MM.1S (cell line): Measurements from ENCODE around the gene TMEM114.
"Not testable (repeated sequence)": the region's sequence is repeated elsewhere in the genome, so short reads cannot be mapped to it uniquely, and the experiment has no call there.

Source experiments
- DNase-seq: peaks from one replicate; pipeline ENCODE4 v3.0.0-alpha.2; 2015
- H2AFZ ChIP-seq: fragments of 300-600 bp; sonication (generic); 2 replicates; pipeline ENCODE4 v1.6.0; 2016; ENCODE audit warnings: antibody characterized with exemption, low read length
- H3F3A ChIP-seq: fragments of 300-600 bp; sonication (generic); 2 replicates; pipeline ENCODE4 v1.6.1; 2016; ENCODE audit warnings: mild to moderate bottlenecking, antibody characterized with exemption, low read length, moderate library complexity, mixed read lengths; ENCODE audit not compliant: insufficient read depth
- H3K27ac ChIP-seq: fragments of 300-600 bp; sonication (generic); 2 replicates; pipeline ENCODE4 v1.5.1; 2016; ENCODE audit warnings: mild to moderate bottlenecking, low read length
- H3K27me3 ChIP-seq: fragments of 300-600 bp; sonication (generic); replicated peaks from 2 replicates; pipeline ENCODE4 v1.6.0; 2016; ENCODE audit warnings: low read length; ENCODE audit not compliant: insufficient read depth
- H3K36me3 ChIP-seq: fragments of 300-600 bp; sonication (generic); replicated peaks from 2 replicates; pipeline ENCODE4 v1.6.1; 2016; ENCODE audit warnings: mild to moderate bottlenecking, low read length, mixed read lengths; ENCODE audit not compliant: insufficient read depth
- H3K4me1 ChIP-seq: fragments of 300-600 bp; sonication (generic); 2 replicates; pipeline ENCODE4 v1.6.1; 2016; ENCODE audit warnings: low read length, mixed read lengths
- H3K4me2 ChIP-seq: fragments of 300-600 bp; sonication (generic); 2 replicates; pipeline ENCODE4 v1.6.0; 2016; ENCODE audit warnings: low read depth, low read length
- H3K4me3 ChIP-seq: fragments of 300-600 bp; sonication (generic); 2 replicates; pipeline ENCODE4 v1.5.1; 2016; ENCODE audit warnings: low read length, mixed read lengths
- H3K79me2 ChIP-seq: fragments of 300-600 bp; sonication (generic); 2 replicates; pipeline ENCODE4 v1.6.1; 2016; ENCODE audit warnings: mixed run types, low read length, mixed read lengths
- H3K9ac ChIP-seq: fragments of 300-600 bp; sonication (generic); 2 replicates; pipeline ENCODE4 v1.6.1; 2016; ENCODE audit warnings: low read length, mixed read lengths
- H3K9me2 ChIP-seq: fragments of 300-600 bp; sonication (generic); replicated peaks from 2 replicates; pipeline ENCODE4 v1.6.1; 2016; ENCODE audit warnings: mild to moderate bottlenecking, low read length, mixed read lengths; ENCODE audit not compliant: insufficient read depth
- H3K9me3 ChIP-seq: fragments of 300-600 bp; sonication (generic); replicated peaks from 2 replicates; pipeline ENCODE4 v1.6.1; 2016; ENCODE audit warnings: mild to moderate bottlenecking, low read length, mixed read lengths; ENCODE audit not compliant: insufficient read depth
- H4K20me1 ChIP-seq: fragments of 300-600 bp; sonication (generic); 2 replicates; pipeline ENCODE4 v1.6.1; 2016; ENCODE audit warnings: mild to moderate bottlenecking, low read length, moderate library complexity, mixed read lengths; ENCODE audit not compliant: insufficient read depth
- CTCF ChIP-seq: fragments of 300-600 bp; sonication (generic); IDR thresholded peaks from 2 replicates; pipeline ENCODE4 v1.5.1; 2016; ENCODE audit warnings: antibody characterized with exemption, low read length, mixed read lengths
- EZH2 ChIP-seq: fragments of 300-600 bp; sonication (generic); optimal IDR thresholded peaks from 2 replicates; pipeline ENCODE3; 2017; ENCODE audit warnings: low read depth, mild to moderate bottlenecking, antibody characterized with exemption, low read length, mixed read lengths
- EZH2phosphoT487 ChIP-seq: fragments of 300-600 bp; sonication (generic); IDR thresholded peaks from 2 replicates; pipeline ENCODE4 v1.6.1; 2018; ENCODE audit warnings: antibody characterized with exemption, low read length

TMEM114 gene

GRCh38 chr16:8572919-8573724 is 17.2 kb downstream of the TMEM114 start:
- H3K79me2 ChIP-seq = no peaks in the 10 kb centered on the region
- no peak overlapping the region for H3K27ac ChIP-seq
- no peaks in the 10 kb centered on the region for H3K9me3 ChIP-seq
- H3K9me2 ChIP-seq = no peaks in the 10 kb centered on the region
- H3K36me3 ChIP-seq = no peaks in the 10 kb centered on the region
- TF ChIP-seq EZH2phosphoT487 = no peak
- TF ChIP-seq CTCF = peak; percentile 63
- H3K4me3 ChIP-seq = no peak overlapping the region
- H4K20me1 ChIP-seq = no peaks in the 10 kb centered on the region
- 0 out of 2 replicates have a peak, but pooled peaks cover 4% of the 10 kb centered on the region for H3K4me1 ChIP-seq
- H3K4me2 ChIP-seq = no peak overlapping the region
- no peaks in the 10 kb centered on the region for H3K27me3 ChIP-seq
- no peaks in the 10 kb centered on the region for H3F3A ChIP-seq
- no peak overlapping the region for H3K9ac ChIP-seq
- H2AFZ ChIP-seq = peak overlapping the region; percentile 63
- DNase-seq = peak; percentile 41

GRCh38 chr16:8572063-8572918 is 18.0 kb downstream of the TMEM114 start:
- H3K4me1 ChIP-seq = 0 out of 2 replicates have a peak, but pooled peaks cover 4% of the 10 kb centered on the region

GRCh38 chr16:8571061-8571596 is 19.2 kb downstream of the TMEM114 start:
- Histone ChIP-seq H3K27me3 (no peaks in the 10 kb centered on the region), H3K36me3 (no peaks in the 10 kb centered on the region), H3K79me2 (no peaks in the 10 kb centered on the region), H3K4me1 (0 out of 2 replicates have a peak, but pooled peaks cover 4% of the 10 kb centered on the region), H3K4me2 (no peak overlapping the region), H4K20me1 (no peaks in the 10 kb centered on the region), H3F3A (no peaks in the 10 kb centered on the region), H3K9me2 (no peaks in the 10 kb centered on the region), H2AFZ (no peak overlapping the region), H3K9ac (no peak overlapping the region), H3K27ac (no peak overlapping the region), H3K4me3 (no peak overlapping the region), H3K9me3 (no peaks in the 10 kb centered on the region)
- no peak for DNase-seq
- TF ChIP-seq EZH2phosphoT487 (no peak), EZH2 (no peak), CTCF (no peak)

More at GRCh38 chr16:8572063-8572918, 18.0 kb downstream of the TMEM114 start:
- Histone ChIP-seq H3K27ac (no peak overlapping the region), H3K9ac (no peak overlapping the region), H2AFZ (peak overlapping the region; percentile 63; the same call in 1 of the 2 replicates), H3K27me3 (no peaks in the 10 kb centered on the region), H3K36me3 (no peaks in the 10 kb centered on the region), H3F3A (no peaks in the 10 kb centered on the region), H3K9me2 (no peaks in the 10 kb centered on the region), H3K4me2 (no peak overlapping the region), H3K9me3 (no peaks in the 10 kb centered on the region), H4K20me1 (no peaks in the 10 kb centered on the region), H3K79me2 (no peaks in the 10 kb centered on the region), H3K4me3 (no peak overlapping the region)
- no peak for DNase-seq
- TF ChIP-seq EZH2 (no peak), CTCF (no peak), EZH2phosphoT487 (no peak)

- not testable (repeated sequence) for H3K36me3 ChIP-seq, H3K79me2 ChIP-seq, H3K9me3 ChIP-seq, H3F3A ChIP-seq, H4K20me1 ChIP-seq, H3K4me1 ChIP-seq, H3K27ac ChIP-seq, H3K4me2 ChIP-seq, DNase-seq, H3K9ac ChIP-seq, H3K27me3 ChIP-seq, H3K9me2 ChIP-seq, H3K4me3 ChIP-seq, H2AFZ ChIP-seq
These were observed 19.9 kb downstream of the TMEM114 start for GRCh38 chr16:8570393-8570792.
